ENCODE results near the gene TPTE.
"Not testable (repeated sequence)": the region's sequence is repeated elsewhere in the genome, so short reads cannot be mapped to it uniquely, and the experiment has no call there.

Gene TPTE

DNA sequence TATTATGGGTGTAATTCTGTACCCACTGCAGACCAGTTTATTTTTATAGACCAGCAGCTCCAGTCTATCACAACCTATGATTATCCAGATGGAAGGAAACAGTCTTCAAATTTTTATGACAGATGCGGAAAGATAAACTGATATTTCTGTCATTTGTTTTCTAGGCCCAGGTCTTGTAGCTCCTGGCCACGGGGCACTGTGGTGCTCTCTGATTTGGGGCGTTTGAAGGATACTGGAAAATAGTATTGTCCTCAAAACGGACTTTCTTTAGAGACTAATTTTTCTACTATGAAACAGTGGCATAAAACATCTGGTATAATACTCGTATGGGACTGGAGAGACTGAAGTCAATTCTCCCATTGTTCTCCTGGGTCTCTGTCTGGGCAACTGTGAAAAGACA is 124.3 kb downstream of the TPTE start:
- WGBS (ENCODE audit: insufficient coverage, insufficient read length): no CpG with 5 or more reads among the region's 5 CpGs
- H3K27ac ChIP-seq (ENCODE audit: low read length): not testable (repeated sequence)
- H3K9me3 ChIP-seq (ENCODE audit: control insufficient read depth, insufficient read depth, low read length): peaks cover 14% of the 10 kb centered on the region; the same call in 1 of the 2 replicates

DNA sequence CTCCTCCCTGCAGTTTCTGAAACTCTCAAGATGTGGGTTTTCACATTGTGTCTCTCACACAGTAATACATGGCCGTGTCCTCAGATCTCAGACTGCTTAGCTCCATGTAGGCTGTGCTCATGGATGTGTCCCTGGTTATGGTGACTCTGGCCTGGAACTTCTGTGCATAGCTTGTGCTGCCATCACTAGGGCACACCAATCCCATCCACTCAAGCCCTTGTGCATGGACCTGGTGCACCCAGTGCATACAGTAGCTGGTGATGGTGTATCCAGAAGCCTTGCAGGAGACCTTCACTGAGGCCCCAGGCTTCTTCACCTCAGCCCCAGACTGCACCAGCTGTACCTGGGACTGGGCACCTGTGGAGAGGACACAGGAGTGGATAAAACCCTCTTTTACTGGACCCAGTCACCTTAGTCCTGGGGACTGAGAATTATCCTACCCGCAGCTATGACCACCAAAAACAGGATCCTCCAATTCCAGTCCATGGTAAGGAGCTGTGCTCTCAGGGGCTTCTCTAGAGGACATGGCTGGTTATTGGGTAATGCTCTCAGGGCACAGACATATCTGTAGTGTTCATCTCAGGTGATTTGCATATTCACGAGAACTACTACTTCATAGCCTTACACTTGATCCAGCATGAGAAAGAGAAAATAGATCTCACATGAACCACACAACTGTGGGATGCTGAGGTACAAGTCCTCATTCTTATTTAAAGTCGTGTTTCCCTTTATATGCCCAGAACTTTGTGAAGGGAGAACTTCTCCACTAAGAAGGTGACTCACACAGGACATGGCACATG is 128.2 kb downstream of the TPTE start:
- H3K4me3 ChIP-seq (ENCODE audit: low read length); H3K4me1 ChIP-seq (ENCODE audit: control insufficient read depth, insufficient read depth, low read length); DNase-seq (ENCODE audit: low read depth, low spot score); H3K27me3 ChIP-seq (ENCODE audit: control insufficient read depth, insufficient read depth, low read length); H3K27ac ChIP-seq (ENCODE audit: low read length); H3K36me3 ChIP-seq (ENCODE audit: control insufficient read depth, insufficient read depth, low read length); H3K9me3 ChIP-seq (ENCODE audit: control insufficient read depth, insufficient read depth, low read length): not testable (repeated sequence)
- no CpG with 5 or more reads among the region's 4 CpGs for WGBS (ENCODE audit: insufficient coverage, insufficient read length)

More for the DNA sequence above, 124.3 kb downstream of the TPTE start:
- not testable (repeated sequence) for H3K36me3 ChIP-seq (ENCODE audit: control insufficient read depth, insufficient read depth, low read length); DNase-seq (ENCODE audit: low read depth, low spot score); H3K4me3 ChIP-seq (ENCODE audit: low read length); H3K27me3 ChIP-seq (ENCODE audit: control insufficient read depth, insufficient read depth, low read length); H3K4me1 ChIP-seq (ENCODE audit: control insufficient read depth, insufficient read depth, low read length)

DNA sequence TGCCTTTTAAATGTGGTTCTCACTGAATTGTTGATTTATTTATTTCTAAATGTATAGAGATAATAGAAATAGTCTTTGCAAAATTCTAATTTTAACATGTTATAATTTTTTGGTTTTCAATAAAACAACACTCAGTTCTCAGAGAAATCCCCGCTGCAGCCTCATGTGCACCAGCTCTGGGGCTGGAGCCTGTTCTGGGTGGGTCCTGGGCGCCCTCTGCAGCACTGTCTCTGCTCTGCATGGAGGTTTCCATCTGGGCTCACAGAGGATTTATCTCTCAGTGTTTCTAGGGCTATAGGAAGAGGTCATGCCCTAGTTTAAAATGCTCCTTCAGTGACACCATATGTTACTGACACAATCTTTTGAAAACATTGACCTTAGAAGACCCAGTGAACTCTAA is 128.9 kb downstream of the TPTE start:
- not testable (repeated sequence) for H3K4me1 ChIP-seq (ENCODE audit: control insufficient read depth, insufficient read depth, low read length); DNase-seq (ENCODE audit: low read depth, low spot score); H3K4me3 ChIP-seq (ENCODE audit: low read length); H3K36me3 ChIP-seq (ENCODE audit: control insufficient read depth, insufficient read depth, low read length); H3K9me3 ChIP-seq (ENCODE audit: control insufficient read depth, insufficient read depth, low read length); H3K27ac ChIP-seq (ENCODE audit: low read length); H3K27me3 ChIP-seq (ENCODE audit: control insufficient read depth, insufficient read depth, low read length)
- no CpG with 5 or more reads among the region's 2 CpGs for WGBS (ENCODE audit: insufficient coverage, insufficient read length)

Measured in iPS DF 6.9 (cell line).